Measurements from ENCODE around the gene YARS2. TPM values are rescaled to one million over a fixed set of nuclear protein-coding genes. Genes with fewer than 3 reads are reported as not detected.
A peak's percentile ranks its signal among the peaks of the same experiment; 100 is the strongest.
"Not testable (repeated sequence)": the region's sequence is repeated elsewhere in the genome, so short reads cannot be mapped to it uniquely, and the experiment has no call there.

YARS2 gene
- total RNA-seq, 2 donors from 2014 or later = 18.0 to 28.8 TPM

GRCh38 chr12:32757157-32757556 is 1.5 kb upstream of the YARS2 start:
- Mint-ChIP-seq H3K27ac (peak overlapping the region; percentile 60 to 61), H3K9me3 (no peaks in the 10 kb centered on the region), H3K36me3 (peaks cover 8 to 15% of the 10 kb centered on the region in 2 donors)
- ATAC-seq = no peak
- DNase-seq (ENCODE audit: low spot score in 2 of 2) = no peak

DNA sequence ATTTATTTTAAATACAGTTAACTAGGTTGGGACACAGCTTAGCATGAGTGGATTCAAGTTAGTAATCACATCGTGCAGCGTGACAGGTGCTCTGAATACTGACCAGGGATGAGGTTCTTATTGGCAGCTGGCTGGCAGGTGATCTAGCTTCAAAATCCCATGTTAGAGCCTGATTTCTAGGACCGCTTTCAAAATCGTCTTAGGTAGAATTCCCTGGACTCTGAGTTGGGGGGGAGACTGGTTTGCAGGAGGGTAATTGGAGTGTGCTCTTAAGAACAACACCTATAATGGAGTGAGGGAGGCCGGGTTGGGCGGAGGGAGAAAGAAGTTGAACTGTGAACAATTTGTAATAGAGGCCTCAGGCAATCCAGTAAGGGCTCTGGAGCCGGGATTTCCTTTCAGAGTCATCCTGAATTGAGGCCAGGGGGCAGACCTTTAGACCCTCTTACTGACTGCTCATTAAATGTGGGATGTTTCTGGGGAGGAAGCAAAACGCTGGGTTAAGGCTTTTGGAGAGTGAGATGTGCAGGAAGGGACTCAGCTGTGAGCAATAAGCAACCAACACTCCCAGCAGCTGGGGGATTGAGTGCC is 874 bp upstream of the YARS2 start:
- DNase-seq (ENCODE audit: low spot score in 2 of 2) = no peak
- H3K36me3 Mint-ChIP-seq = peaks cover 8 to 15% of the 10 kb centered on the region in 2 donors
- peak overlapping the region; percentile 92 to 98 for H3K27ac Mint-ChIP-seq
- H3K9me3 Mint-ChIP-seq = no peaks in the 10 kb centered on the region
- no peak for ATAC-seq

- no peaks in the 10 kb centered on the region for H3K9me3 Mint-ChIP-seq
- DNase-seq (ENCODE audit: low spot score in 2 of 2) (peak; percentile 77 to 79), ATAC-seq (peak; percentile 69 to 73)
- H3K27ac Mint-ChIP-seq = peak overlapping the region; percentile 92 to 98
- H3K36me3 Mint-ChIP-seq = peaks cover 8 to 15% of the 10 kb centered on the region in 2 donors
These were observed 545 bp downstream of the YARS2 start for GRCh38 chr12:32755051-32755653.

DNA sequence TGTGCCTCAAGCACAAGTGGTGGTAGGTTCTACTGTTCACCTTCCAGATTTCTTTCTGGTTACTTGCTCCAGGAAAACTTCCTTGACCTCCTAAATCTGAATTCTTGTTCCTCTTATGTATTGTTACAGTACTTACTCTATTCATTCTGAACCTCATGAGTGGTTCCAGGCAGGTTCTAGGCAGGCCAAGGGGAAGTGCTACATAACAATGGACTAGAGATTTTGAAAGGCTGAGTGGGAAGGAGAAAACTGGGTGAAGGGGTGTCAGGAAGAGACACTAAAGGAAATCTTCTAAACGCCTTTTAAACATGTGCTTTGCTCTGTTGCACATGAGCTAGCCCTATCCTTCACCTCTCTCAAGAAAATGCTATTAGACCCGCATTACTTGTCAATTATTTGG is 1.6 kb downstream of the YARS2 start:
- ATAC-seq (no peak), DNase-seq (ENCODE audit: low spot score in 2 of 2) (no peak)
- Mint-ChIP-seq H3K36me3 (peaks cover 8 to 15% of the 10 kb centered on the region in 2 donors), H3K27ac (peak overlapping the region; percentile 92 to 98), H3K9me3 (no peaks in the 10 kb centered on the region)

- DNase-seq (ENCODE audit: low spot score in 2 of 2) (no peak), ATAC-seq (no peak)
- Mint-ChIP-seq H3K36me3 (peaks cover 8 to 15% of the 10 kb centered on the region in 2 donors), H3K9me3 (no peaks in the 10 kb centered on the region), H3K27ac (peak overlapping the region in 1 of 2 donors; percentile 98)
These were observed 2.1 kb downstream of the YARS2 start for GRCh38 chr12:32753605-32754004.

GRCh38 chr12:32743264-32743663 is 12.4 kb downstream of the YARS2 start:
- DNase-seq (ENCODE audit: low spot score in 2 of 2) (no peak), ATAC-seq (peak in 1 of 2 donors; percentile 58)
- Mint-ChIP-seq H3K27ac (no peak overlapping the region), H3K36me3 (peaks cover 4 to 12% of the 10 kb centered on the region in 2 donors), H3K9me3 (no peaks in the 10 kb centered on the region)

DNA sequence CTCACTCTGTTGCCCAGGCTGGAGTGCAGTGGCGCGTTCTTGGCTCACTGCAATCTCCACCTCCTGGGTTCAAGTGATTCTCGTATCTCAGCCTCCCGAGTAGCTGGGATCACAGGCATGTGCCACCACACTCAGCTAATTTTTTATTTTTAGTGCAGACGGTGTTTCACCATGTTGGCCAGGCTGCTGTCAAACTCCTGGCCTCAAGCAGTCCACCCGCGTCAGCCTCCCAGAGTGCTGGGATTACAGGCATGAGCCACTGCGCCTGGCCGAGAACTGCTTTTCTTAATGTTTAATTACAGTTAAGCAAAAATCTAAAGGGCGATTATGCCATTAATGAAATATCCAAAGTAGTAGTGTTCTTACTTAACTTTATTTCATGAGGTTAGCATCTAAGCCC is 13.6 kb downstream of the YARS2 start:
- H3K27ac Mint-ChIP-seq = no peak overlapping the region
- no peak for ATAC-seq
- H3K36me3 Mint-ChIP-seq = peaks cover 0 to 6% of the 10 kb centered on the region in 2 donors

DNA sequence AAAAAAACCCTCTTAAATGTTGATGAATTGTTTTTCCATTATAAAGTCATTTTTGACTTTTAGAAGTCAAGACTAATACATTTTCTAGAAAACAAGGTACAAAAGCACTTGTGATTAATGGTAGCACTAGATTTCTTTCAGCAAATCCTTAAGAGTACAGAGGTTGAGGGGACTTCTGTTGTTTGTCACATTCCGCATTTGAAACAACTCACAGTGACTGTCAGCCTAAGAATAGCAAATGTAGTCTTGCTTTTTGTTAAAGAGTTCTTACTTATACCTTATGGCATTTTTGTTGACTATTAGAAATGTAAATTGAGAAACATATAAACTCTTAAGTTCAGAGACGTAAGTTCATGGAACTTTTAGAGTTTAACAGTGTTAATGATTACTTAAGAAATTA is 16.4 kb downstream of the YARS2 start:
- DNase-seq (ENCODE audit: low spot score in 2 of 2) (no peak), ATAC-seq (no peak)
- no peaks in the 10 kb centered on the region for H3K9me3 Mint-ChIP-seq
- H3K27ac Mint-ChIP-seq = no peak overlapping the region
- no peaks in the 10 kb centered on the region for H3K36me3 Mint-ChIP-seq

More for the DNA sequence above, 13.6 kb downstream of the YARS2 start:
- DNase-seq (ENCODE audit: low spot score in 2 of 2) = no peak
- no peaks in the 10 kb centered on the region for H3K9me3 Mint-ChIP-seq

DNA sequence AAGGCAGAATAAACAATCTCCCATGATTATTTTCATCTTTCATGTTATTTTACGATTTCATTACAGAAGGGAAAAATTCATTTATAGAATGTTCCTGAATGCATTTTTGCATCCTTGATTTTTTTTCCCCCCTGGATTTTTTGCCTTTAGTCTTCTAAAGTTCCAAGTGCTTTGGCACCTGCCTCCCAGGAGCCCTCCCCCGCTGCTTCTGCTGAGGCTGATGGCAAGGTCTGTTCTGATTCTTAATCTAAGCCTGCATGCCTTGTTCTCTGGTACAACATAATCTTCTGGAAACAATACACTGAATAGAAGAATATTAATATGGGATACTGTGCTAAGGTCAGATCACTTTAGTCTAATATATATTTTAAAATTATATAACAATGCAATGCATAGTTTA is 18.0 kb downstream of the YARS2 start:
- DNase-seq (ENCODE audit: low spot score in 2 of 2) = no peak
- Mint-ChIP-seq H3K36me3 (peaks cover 0 to 5% of the 10 kb centered on the region in 2 donors), H3K27ac (no peak overlapping the region), H3K9me3 (no peaks in the 10 kb centered on the region)
- no peak for ATAC-seq

GRCh38 chr12:32736445-32736844 is 19.3 kb downstream of the YARS2 start:
- Mint-ChIP-seq H3K27ac (peak overlapping the region in 1 of 2 donors; percentile 50), H3K9me3 (no peaks in the 10 kb centered on the region), H3K36me3 (peaks cover 0 to 5% of the 10 kb centered on the region in 2 donors)
- ATAC-seq = no peak
- no peak for DNase-seq (ENCODE audit: low spot score in 2 of 2)

DNA sequence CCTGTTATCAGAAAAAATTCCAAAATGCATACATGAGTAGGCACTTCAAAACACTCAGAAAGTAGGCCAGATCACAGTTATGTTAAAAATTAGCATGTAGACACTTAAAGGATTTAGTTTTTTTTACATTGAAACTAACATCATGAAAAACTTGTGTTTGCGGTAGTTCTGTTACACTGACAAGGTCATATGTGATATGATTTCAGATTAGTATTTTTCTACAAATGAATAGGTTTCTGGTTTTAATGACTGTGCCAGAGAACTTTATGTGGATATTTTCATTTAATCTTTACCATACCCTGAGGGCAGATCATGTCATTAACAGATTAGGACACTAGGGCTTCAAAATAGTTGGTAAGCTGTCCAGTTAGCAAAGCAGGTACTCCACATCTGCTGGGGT is 20.7 kb downstream of the YARS2 start:
- no peak for DNase-seq (ENCODE audit: low spot score in 2 of 2)
- peaks cover 0 to 5% of the 10 kb centered on the region in 2 donors for H3K36me3 Mint-ChIP-seq
- no peak for ATAC-seq
- no peaks in the 10 kb centered on the region for H3K9me3 Mint-ChIP-seq
- H3K27ac Mint-ChIP-seq = no peak overlapping the region

DNA sequence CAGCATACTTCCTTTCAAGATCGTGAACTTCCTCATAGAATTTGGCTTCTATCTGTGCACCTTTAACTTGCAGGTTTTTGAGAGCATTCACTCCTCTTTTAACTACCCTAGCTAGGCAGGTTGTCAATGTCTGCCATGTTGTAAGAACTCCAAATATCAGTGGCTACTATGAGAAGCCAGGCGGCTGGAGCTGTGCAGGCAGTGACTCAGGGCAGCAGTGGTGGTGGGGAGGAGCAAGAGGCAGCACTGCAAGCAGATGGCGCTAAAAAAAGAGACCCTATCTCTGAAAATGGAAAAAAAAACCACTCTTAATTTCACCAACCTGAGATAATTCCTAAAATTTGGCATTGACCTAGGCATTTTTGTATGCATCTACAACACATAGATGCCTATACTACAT is 28.5 kb downstream of the YARS2 start:
- ATAC-seq (no peak), DNase-seq (ENCODE audit: low spot score in 2 of 2) (no peak)
- Mint-ChIP-seq H3K9me3 (no peaks in the 10 kb centered on the region), H3K36me3 (no peaks in the 10 kb centered on the region), H3K27ac (peak overlapping the region; percentile 11 to 23)

DNA sequence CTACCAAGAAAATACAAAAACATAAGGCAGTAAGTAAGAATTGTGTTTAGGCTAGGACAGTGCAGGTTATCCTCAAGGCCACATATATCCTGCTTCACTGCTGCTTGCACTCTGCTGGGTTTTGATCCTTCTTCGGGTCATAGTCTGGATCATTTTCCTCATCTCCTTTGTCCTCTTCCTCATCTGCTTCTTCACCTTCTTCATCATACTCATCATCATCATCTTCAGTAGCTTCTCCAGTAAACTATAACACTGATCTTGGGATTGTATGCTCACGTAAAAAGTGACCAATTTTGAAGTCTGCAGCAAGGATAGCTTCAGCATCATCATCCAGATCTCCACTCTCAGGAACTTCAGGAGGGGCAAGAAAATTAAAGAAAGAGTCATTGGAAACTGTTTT is 29.4 kb downstream of the YARS2 start:
- Mint-ChIP-seq H3K27ac (peak overlapping the region; percentile 2 to 23), H3K9me3 (no peaks in the 10 kb centered on the region), H3K36me3 (no peaks in the 10 kb centered on the region)
- DNase-seq (ENCODE audit: low spot score in 2 of 2) (no peak), ATAC-seq (no peak)

DNA sequence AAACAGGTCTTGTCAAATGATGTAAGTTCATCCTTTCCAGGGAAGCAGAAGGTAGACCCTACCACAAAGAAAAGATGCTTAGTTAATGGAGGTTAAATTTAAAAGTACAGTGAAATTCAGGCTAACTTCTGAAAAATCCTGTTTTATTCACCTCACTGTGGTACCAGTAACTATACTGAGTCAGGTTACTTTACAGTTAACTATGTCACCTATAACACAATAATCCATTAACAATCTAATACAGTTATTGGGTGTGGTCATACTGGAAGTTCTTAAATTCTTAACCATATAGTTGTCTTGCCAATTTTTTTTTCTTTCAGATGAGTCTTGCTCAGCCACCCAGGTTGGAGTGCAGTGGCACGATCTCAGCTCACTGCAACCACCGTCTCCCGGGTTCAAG is 30.4 kb downstream of the YARS2 start:
- ATAC-seq; H3K36me3 Mint-ChIP-seq; H3K27ac Mint-ChIP-seq; H3K9me3 Mint-ChIP-seq; DNase-seq (ENCODE audit: low spot score in 2 of 2): not testable (repeated sequence)

GRCh38 chr12:32718926-32719325 is 36.8 kb downstream of the YARS2 start:
- DNase-seq (ENCODE audit: low spot score in 2 of 2) (no peak), ATAC-seq (no peak)
- Mint-ChIP-seq H3K27ac (no peak overlapping the region), H3K9me3 (no peaks in the 10 kb centered on the region), H3K36me3 (no peaks in the 10 kb centered on the region)

- no peak for DNase-seq (ENCODE audit: low spot score in 2 of 2)
- Mint-ChIP-seq H3K36me3 (peaks cover 5 to 12% of the 10 kb centered on the region in 2 donors), H3K9me3 (no peaks in the 10 kb centered on the region), H3K27ac (no peak overlapping the region)
- ATAC-seq = no peak
These were observed 40.9 kb downstream of the YARS2 start for GRCh38 chr12:32714772-32715171.

DNA sequence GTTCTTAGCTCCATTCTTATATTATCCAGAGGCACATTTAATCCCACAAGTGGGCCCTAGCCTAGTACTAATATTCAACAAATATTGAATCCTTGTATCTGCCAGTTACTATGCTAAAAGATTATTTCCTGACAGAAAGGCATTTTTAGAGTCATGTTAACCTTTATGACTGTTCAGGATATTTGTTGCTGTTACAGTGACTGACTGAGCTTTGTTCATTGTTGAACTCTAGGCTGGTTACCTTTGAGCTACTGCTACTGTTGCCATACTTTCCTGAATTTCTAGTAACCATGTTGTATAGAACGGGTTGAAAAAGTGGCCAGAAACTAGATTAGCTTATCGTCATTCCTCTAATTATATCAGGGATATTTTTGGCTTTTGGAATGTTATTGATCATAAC is 46.8 kb downstream of the YARS2 start:
- Mint-ChIP-seq H3K9me3 (no peaks in the 10 kb centered on the region), H3K27ac (peak overlapping the region in 1 of 2 donors; percentile 79), H3K36me3 (peaks cover 5 to 12% of the 10 kb centered on the region in 2 donors)
- DNase-seq (ENCODE audit: low spot score in 2 of 2) (no peak), ATAC-seq (no peak)

Data from activated naive CD4-positive, alpha-beta T cell treated with anti-CD3 and anti-CD28 coated beads, Interleukin-2, amount 50 U/mL, for 72 hours (primary cell).